DMS53 treated with DMSO at 0.1 percent for 48 hours (cell line): Measurements from ENCODE around the gene SDHD.

Experiments used
- DNase-seq: peaks from one replicate; lab custom pipeline; 2025; ENCODE audit not compliant: unreplicated experiment; lab: John Stamatoyannopoulos, UW

Gene SDHD

DNA sequence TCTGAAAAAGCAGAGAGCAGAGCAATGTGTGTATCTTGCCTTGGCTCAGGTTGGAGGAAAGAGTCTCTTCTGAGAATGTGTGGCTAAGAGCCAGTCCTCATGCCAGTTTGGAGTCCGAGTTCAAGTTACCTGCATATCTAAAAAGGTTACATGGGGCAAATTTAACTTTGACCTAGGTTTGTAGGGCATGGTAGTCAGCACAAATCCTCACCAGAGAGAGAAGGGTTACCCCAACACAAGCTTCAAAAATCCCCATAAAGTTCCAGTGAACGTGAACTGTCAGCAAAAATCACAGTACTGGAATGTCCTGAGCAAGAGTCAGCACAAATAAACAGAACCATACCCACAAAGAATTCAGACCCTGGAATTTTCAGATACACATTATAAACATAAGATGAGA, 13.8 kb downstream of the SDHD start:
- DNase-seq: no peak

DNA sequence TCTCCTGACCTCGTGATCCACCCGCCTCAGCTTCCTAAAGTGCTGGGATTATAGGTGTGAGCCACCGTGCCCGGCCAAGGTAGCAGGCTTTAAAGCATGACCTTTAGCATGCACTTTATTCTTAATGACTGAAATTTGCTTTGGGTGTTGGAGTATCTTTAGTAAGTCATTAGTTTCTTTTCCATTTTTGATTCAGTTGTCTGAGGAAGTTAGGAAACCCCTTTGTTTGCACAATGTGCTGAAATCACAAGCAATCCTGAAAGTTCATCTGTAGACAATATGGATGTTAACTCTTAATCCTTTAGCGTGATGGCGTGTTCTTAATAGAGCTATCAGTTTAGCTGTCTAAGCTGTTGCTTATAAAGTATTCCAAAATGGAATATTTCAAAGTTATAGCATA, 16.8 kb downstream of the SDHD start:
- DNase-seq: no peak

DNA sequence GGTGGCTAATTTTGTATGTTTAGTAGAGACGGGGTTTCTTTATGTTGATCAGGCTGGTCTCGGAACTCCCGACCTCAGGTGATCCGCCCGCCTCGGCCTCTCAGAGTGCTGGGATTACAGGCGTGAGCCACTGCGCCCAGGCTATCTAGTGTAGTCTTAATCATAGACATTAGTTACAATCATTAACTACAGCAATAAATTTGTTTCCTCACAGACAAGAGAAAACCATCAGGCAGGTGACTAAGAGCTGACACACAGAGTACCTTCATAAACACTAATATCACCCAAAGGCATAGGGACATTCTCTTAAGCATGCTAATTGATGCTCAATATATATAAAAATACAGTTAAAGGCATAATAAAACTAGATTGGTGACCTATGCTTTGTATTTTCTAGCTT, 19.4 kb downstream of the SDHD start:
- DNase-seq: no peak

DNA sequence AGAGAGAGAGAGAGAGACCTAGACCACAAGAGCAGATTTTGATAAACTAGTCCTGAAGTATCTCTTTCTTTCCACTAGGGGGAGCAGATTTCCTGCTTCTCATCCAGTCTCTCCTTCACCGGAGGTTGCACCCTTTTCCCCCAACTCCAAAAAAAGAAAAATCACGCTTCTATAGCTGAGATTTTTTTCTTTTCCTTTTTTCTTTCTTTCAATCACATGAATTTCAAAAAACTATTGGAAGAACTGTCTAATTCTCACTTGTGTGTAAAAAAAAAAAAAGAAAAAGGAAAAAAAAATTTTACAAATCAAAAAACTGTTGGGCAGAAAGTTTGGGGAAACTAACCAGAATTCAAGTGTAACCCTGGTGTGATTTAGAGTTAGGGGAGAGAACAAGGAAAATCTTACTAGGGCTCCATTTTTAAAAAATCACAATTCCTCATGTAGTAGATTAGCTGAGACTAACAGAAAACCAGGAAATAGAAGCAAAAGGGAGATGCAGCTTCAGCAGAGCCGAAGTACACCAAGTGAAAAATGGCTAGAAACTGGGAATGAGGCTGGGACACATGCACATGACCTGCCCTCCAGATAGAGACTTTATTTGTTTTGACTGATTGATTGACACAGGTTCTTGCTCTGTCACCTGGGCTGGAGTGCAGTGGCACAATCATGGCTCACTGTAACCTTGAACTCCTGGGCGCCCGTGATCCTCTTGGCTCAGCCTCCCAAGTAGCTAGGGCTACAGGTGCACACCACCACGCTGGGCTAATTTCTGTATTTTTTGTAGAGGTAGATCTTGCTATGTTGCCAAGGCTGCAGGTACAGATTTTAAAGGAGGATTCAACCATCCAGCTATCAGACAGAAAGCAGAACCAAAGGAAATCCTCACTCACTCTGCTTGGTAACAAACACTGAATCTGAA, 27.1 kb downstream of the SDHD start:
- peak; percentile 79 for DNase-seq

DNA sequence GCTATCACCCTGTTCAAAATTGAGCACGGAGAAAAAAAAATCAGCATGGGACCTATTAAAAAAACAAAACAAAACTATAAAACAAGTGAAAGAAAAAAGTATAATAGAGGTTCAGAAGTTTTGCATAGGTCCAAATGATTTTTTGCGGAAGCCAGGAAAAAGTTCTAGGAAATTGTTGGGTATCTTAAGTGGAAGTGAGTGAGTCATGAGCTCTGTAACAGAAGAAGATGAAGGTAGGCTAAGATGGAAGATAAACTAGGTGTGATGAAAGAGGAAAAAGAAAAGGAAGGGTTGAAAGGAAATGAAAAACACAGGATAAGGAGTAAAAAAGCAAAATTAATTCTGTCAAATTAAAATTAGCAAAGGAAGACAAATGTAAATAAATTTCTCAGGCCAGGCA, 27.8 kb downstream of the SDHD start:
- no peak for DNase-seq

DNA sequence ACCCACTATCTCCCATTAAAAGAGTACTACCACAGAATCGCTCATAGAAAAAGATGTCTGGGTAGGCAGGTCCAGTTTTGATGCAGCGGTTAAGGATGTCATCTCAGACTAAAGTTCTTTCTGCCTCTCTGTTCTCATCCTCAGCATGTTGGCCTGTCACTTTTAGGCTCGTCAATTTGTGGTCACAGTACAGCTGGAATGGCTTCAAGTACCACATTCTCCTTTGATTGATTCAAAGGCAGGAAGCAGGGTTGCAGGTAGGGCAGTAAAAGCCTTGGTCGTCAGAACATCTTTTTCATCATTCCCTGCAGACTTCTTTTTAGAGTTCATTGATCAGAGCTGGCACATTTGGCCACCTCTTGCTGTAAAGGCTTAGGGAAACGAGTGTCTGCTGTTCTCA, 28.7 kb downstream of the SDHD start:
- DNase-seq: no peak

DNA sequence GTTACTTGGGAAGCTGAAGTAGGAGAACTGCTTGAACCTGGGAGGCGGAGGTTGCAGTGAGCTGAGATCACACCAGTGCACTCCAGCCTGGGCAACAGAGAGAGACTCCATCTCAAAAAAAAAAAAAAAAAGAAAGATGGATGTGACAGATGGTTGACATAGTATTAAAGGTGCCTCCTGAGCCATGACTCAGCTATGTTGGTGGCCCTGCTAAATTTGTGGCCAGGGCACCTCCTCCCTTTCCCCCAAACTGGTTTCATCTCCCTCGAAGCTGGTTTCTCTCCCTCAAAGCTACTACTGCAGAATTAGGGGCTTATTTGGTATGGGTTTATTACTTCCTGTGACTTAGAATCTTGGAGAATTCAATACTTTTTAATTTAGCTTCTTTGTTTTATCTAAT, 31.5 kb downstream of the SDHD start:
- DNase-seq: no peak

DNA sequence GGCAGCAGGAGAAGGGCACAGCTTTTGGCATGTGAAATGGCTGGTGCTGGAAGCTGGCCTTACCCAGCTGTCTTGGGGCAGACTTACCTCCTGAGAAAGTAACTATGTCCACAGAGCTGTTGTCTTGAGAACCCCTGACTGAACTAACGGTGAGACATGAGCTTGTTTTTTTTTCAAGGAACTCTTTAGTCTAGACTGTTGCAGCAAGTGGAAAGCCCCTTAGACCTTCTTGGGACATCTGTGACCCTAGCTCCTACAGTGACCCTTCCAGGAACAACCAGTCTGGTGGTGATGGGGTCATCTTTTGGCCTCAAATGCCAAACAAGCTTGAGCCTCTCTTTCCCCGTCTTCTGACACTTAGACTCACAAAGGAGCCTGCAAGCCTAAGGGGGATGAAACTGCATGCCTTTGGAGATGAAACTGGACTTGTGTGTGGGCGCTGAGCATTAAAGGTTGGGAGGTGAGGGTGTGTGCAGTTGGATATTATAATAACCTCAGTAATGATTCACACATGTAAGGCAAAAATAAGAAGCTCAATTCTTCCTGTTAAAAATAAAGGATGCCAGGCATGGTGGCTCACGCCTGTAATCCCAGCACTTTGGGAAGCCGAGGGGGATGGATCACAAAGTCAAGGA, 35.4 kb downstream of the SDHD start:
- DNase-seq: no peak

DNA sequence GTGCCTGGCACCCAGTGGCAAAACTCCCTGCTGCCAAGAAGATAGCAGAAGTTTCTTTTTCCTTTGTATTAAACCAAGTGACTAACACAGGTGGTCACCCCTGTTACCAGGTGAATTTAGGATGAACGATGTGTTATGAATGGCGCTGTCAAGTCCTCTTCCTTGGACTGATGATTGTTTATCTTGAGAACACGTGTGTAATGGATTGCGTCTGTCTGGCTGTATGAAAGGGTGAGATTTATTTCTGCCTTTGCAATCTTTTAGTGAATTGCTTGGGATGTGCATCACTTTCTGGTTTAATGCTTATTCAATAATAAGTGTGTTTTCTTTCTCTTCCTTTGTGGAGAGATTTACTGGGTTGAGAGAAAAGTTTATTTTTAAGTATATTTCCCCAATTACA, 36.5 kb downstream of the SDHD start:
- DNase-seq: no peak

DNA sequence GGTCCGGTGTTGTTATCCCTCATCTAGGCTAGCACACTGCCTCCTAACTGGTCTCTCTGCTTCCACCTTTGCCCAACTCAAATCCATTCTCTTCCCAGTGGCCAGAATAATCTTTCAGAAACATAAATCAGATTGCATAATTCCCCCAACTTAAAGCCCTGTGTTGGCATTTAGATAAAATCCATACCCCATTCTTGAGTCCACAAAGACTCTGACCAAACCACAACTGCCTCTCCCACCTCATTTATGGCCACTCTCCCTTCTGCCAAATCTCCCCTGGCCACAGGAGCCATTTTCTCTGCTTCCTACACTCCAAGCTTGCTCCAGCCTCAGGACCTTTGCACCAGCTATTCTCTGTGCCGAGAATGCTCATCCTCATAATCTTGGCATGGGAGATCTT, 40.4 kb downstream of the SDHD start:
- DNase-seq: no peak

DNA sequence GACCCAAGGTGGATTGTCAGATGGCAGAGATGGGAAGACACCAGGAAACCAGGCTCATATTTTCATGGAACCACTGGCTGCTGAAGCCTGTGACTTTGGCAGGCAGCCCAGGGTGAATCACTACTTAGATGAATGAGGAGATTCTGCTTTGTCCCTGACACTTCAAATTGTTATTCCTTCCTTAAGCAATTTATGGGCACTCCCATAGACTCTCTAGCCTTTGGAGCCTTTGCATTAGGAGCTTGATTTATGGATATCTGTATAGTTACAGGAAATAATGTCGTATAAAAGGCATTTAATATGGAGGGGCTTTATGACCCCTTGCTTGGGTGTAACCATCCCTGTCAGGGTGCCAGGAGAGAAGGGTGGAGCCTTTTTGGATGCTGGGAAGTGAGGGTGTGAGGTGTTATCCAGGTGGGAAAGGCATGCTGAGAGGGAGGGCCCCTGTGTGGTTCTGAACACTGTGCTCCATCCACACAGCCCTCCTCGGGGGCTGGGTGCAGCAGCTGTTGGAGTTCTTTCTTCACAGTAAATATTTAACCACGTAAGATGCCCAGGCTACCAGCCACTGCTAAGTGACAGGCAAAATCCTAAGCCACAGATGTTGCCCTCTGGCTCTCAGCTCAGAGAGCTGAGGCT, 41.9 kb downstream of the SDHD start:
- DNase-seq: peak; percentile 81

DNA sequence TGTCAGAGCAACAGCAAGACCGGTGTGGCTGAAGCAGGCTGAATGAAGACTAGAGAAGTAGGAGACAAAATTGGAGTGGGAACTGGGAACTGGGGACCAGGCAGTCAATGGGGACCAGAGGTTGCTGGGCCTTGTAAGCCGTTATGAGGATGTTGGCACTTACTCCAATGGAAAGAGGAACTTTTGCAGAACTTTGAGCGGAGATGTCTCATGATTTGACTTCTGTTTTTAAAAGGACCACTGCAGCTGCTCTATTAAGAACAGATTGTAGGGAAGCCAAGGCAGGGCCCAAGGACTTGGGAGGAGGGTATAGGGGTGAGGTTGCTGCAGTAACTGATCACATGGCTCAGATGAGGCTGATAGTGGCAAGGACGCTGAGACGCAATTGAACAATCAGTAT, 43.0 kb downstream of the SDHD start:
- no peak for DNase-seq

DNA sequence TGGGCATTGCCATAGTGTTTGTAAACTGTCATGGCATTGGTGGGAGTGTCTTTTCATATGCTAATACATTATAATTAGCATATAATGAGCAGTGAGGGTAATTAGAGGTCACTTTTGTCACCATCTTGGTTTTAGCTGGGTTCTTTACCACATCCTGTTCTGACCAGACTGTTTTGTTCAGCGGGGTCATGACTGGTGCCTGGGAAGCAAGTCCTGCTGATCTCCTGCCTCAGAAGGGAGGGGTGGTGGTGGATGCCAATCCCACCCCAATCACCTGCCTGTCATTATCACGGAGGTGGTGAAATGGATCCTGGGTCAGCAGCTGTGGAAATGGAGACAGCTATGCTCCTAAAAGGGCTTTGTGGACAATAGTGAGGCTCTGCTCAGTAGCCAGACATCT, 46.1 kb downstream of the SDHD start:
- no peak for DNase-seq

DNA sequence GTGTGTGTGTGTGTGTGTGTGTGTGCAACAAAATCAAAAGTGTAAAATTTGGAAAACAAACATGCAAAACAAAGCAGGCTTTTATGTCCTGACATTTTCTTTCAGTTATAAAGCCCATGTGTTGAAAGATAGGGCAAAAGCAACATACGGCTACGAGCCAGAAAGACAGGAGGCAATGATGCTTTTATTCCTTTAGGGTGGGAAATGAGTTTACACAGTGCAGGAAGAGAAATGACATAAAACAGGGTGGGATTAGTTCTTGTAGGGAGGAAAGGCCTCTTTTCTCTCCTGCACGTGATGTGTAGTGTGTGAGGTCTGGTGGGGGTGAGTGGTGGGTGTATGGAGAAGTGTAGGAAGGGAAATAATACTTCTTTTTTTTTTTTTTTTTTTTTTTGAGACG, 47.8 kb downstream of the SDHD start:
- DNase-seq: no peak

DNA sequence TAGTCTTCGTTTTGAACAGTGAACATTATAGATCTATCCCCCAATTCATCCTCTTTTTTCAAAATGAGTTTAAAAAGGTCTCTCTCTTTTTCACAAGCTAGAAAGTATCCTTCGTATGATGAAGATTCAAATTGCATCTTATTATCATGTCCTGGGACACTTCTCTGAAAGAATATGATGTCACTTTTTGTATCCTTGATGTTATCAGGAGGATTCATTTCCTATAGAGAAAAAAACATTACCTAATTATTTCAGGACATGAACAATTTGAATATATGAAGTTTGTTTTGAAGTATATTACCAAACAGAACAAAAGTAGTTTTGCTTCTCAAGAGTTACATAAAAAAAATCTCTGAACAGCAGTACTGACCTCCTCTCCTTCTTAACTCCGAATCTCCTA, 56.9 kb downstream of the SDHD start:
- no peak for DNase-seq
